Right lobe of liver (tissue), 6 donors: ENCODE data around the gene BICDL1. TPM values are rescaled to one million over a fixed set of nuclear protein-coding genes. Genes with fewer than 3 reads are reported as not detected.

ENCODE experiments used
- ATAC-seq, 4 donors: fragments of 200-7000 bp; cut with Tn5 transposase; one replicate each; pipeline ENCODE4 v1.9.1; 2020; ENCODE audit warnings: mild to moderate bottlenecking in 4 of 4, moderate library complexity in 4 of 4
- DNase-seq, 3 donors: peaks; one replicate each; pipeline ENCODE4 v3.0.0-alpha.2; 2020
- H3K27ac ChIP-seq, 3 donors: fragments of 200-600 bp; one replicate each; pipeline ENCODE4 v1.8.0; 2022
- H3K27me3 ChIP-seq, 2 donors: fragments of 200-600 bp; one replicate each; pipeline ENCODE4 v1.8.0; 2022
- H3K36me3 ChIP-seq, 4 donors: fragments of 200-600 bp; sonication (generic) in 1 of 4; one replicate each; pipeline versions ENCODE4 v1.5.1 to v1.8.0; 2017 to 2022; ENCODE audit warnings: control low read depth in 1 of 4
- H3K4me1 ChIP-seq, 4 donors: fragments of 200-600 bp; sonication (generic) in 1 of 4; one replicate each; pipeline versions ENCODE4 v1.5.1 to v1.8.0; 2017 to 2022; ENCODE audit warnings: control low read depth in 1 of 4
- H3K4me3 ChIP-seq, 3 donors: fragments of 200-600 bp; one replicate each; pipeline ENCODE4 v1.8.0; 2022
- H3K9me3 ChIP-seq, 4 donors: fragments of 200-600 bp; sonication (generic) in 1 of 4; one replicate each; pipeline versions ENCODE4 v1.5.1 to v1.8.0; 2017 to 2022; ENCODE audit warnings: control low read depth in 1 of 4
- CTCF ChIP-seq, 4 donors: fragments of 200-600 bp in 3 of 4; fragments of 450-650 bp in 1 of 4; IDR thresholded peaks; one replicate each; pipeline versions ENCODE4 v1.5.1 to v1.8.0; 2016 to 2022; ENCODE audit warnings: antibody characterized with exemption in 4 of 4, mild to moderate bottlenecking in 2 of 4
- POLR2A ChIP-seq: fragments of 450-650 bp; IDR thresholded peaks from one replicate; pipeline ENCODE4 v1.6.1; 2017; ENCODE audit warnings: antibody characterized with exemption, mild to moderate bottlenecking
- WGBS: methylation state at CpG from one replicate; pipeline ENCODE4 v1.1.6; 2018; ENCODE audit warnings: low coverage, low lambda C conversion rate; ENCODE audit not compliant: insufficient coverage; ENCODE audit errors: missing lambda C conversion rate; 5-methylcytosine and 5-hydroxymethylcytosine counted together
- intact Hi-C, 2 donors: fragments of 100-400 bp; cut with DNase I; formaldehyde crosslinking; loops; one replicate each; pipeline versions ENCODE4 v1.11.2 to v1.14.1; 2022
- total RNA-seq, 6 experiments: library from RNA; depleted of rRNA in 2 of 6; stranded (reverse); fragments of >200 nt in 2 of 6; fragmentation: NEBNext Ultra II Directional in 3 of 6; extraction: Animal tissue kit (Norgen Biotek cat#: 25700) in 3 of 6; gene quantifications; one replicate each; pipeline versions ENCODE4 v1.1.0 to v1.2.4, GENCODE V29; 2016 to 2023
- donor health status: DM: no; HTN: yes; CAD: no.
- donor health status: DM: no; HTN: no; CAD: no.
- donor health status: DM: no; HTN: no; CAD: no.
- donor health status: DM: no; HTN: yes; CAD: no.
- donor health status: DM: no; HTN: yes; CAD: no.

Gene BICDL1
- total RNA-seq, 6 experiments from 2014 or later, result 1.5 to 13.0 (median 8.7) TPM

- no peaks in the 10 kb centered on the region for H3K27me3 ChIP-seq
- H3K4me3 ChIP-seq, result no peak overlapping the region
- no peaks in the 10 kb centered on the region for H3K36me3 ChIP-seq
- WGBS, result 88% methylated on average over 1 of the region's 1 CpG
- H3K27ac ChIP-seq, result no peak overlapping the region
- DNase-seq, result no peak
- TF ChIP-seq POLR2A (no peak), CTCF (IDR thresholded peaks at IDR 0.05) (no peak)
- peaks cover 0 to 12% (median 0%) of the 10 kb centered on the region in 4 donors for H3K4me1 ChIP-seq
- no peak for ATAC-seq
- intact Hi-C loops, result loop anchor here in 1 of 2 donors (10.0 kb wide), 1 partner anchor 98 kb away; no protein-coding TSS in a partner anchor
- H3K9me3 ChIP-seq, result no peaks in the 10 kb centered on the region
Observed at GRCh38 chr12:119996417-119996816, 7.4 kb downstream of the BICDL1 start.

- Histone ChIP-seq H3K27ac (no peak overlapping the region), H3K9me3 (no peaks in the 10 kb centered on the region), H3K27me3 (no peaks in the 10 kb centered on the region), H3K36me3 (no peaks in the 10 kb centered on the region), H3K4me1 (peaks cover 0 to 12% (median 0%) of the 10 kb centered on the region in 4 donors), H3K4me3 (no peak overlapping the region)
- TF ChIP-seq CTCF (IDR thresholded peaks at IDR 0.05), result no peak
- TF ChIP-seq POLR2A, result no peak
- intact Hi-C loops, result loop anchor here in 1 of 2 donors (10.0 kb wide), 1 partner anchor 96 kb away; no protein-coding TSS in a partner anchor
- WGBS, result 66% methylated on average over 5 of the region's 13 CpGs
- DNase-seq, result no peak
- no peak for ATAC-seq
Observed at GRCh38 chr12:119998471-119999245, 9.6 kb downstream of the BICDL1 start.

GRCh38 chr12:120000556-120000955 is 11.5 kb downstream of the BICDL1 start:
- intact Hi-C loops, result no loop called here
- TF ChIP-seq POLR2A (no peak), CTCF (IDR thresholded peaks at IDR 0.05) (no peak)
- peak in 2 of 4 donors; percentile 70 to 76 for ATAC-seq
- DNase-seq, result no peak
- Histone ChIP-seq H3K27me3 (no peaks in the 10 kb centered on the region), H3K27ac (peak overlapping the region in 1 of 3 donors; percentile 52), H3K36me3 (no peaks in the 10 kb centered on the region), H3K4me3 (no peak overlapping the region), H3K4me1 (peaks cover 0 to 12% (median 0%) of the 10 kb centered on the region in 4 donors), H3K9me3 (no peaks in the 10 kb centered on the region)
- WGBS, result 52% methylated on average over 3 of the region's 3 CpGs

- no peaks in the 10 kb centered on the region for H3K4me1 ChIP-seq
Observed at GRCh38 chr12:120006258-120006975, 17.4 kb downstream of the BICDL1 start.

More at GRCh38 chr12:120006258-120006975, 17.4 kb downstream of the BICDL1 start:
- WGBS, result 27% methylated on average over 3 of the region's 3 CpGs
- Histone ChIP-seq H3K36me3 (no peaks in the 10 kb centered on the region), H3K9me3 (no peaks in the 10 kb centered on the region), H3K4me3 (no peak overlapping the region), H3K27ac (no peak overlapping the region), H3K27me3 (no peaks in the 10 kb centered on the region)
- ATAC-seq (no peak), DNase-seq (no peak)
- TF ChIP-seq CTCF (IDR thresholded peaks at IDR 0.05) (no peak), POLR2A (no peak)
- intact Hi-C loops, result no loop called here
